H9 (cell line): ENCODE data around the gene CADPS2. TPM values are rescaled to one million over a fixed set of nuclear protein-coding genes. Genes with fewer than 3 reads are reported as not detected.
A peak's percentile ranks its signal among the peaks of the same experiment; 100 is the strongest.

Source experiments
- DNase-seq: peaks from one replicate; pipeline ENCODE4 v3.0.0-alpha.2; 2017
- H2AFZ ChIP-seq: one replicate; pipeline ENCODE4 v1.6.1; 2013; ENCODE audit warnings: mild to moderate bottlenecking, low read length, control low read depth, moderate library complexity
- H2AK5ac ChIP-seq: 2 replicates; pipeline ENCODE4 v1.6.1; 2013; ENCODE audit warnings: low read length, control low read depth, mixed read lengths; ENCODE audit not compliant: insufficient read length
- H2BK120ac ChIP-seq: one replicate; pipeline ENCODE4 v1.6.1; 2013; ENCODE audit warnings: low read depth, mild to moderate bottlenecking, low read length, control low read depth, inconsistent platforms; ENCODE audit not compliant: poor library complexity, severe bottlenecking
- H2BK12ac ChIP-seq: 2 replicates; pipeline ENCODE4 v1.6.1; 2013; ENCODE audit warnings: low read length, control low read depth, mixed read lengths, low read depth; ENCODE audit not compliant: insufficient read length
- H2BK15ac ChIP-seq: 2 replicates; pipeline ENCODE4 v1.6.1; 2013; ENCODE audit warnings: low read depth, low read length, control low read depth
- H2BK20ac ChIP-seq: one replicate; pipeline ENCODE4 v1.6.1; 2013; ENCODE audit warnings: low read depth, mild to moderate bottlenecking, low read length, control low read depth, inconsistent platforms; ENCODE audit not compliant: poor library complexity, severe bottlenecking
- H2BK5ac ChIP-seq: 2 replicates; pipeline ENCODE4 v1.6.1; 2013; ENCODE audit warnings: low read length, control low read depth, mixed read lengths; ENCODE audit not compliant: insufficient read length
- H3K14ac ChIP-seq: 2 replicates; pipeline ENCODE4 v1.6.1; 2013; ENCODE audit warnings: low read length, control low read depth; ENCODE audit not compliant: insufficient read depth
- H3K18ac ChIP-seq: 2 replicates; pipeline ENCODE4 v1.6.1; 2013; ENCODE audit warnings: low read depth, mild to moderate bottlenecking, mixed read lengths, low read length, control low read depth; ENCODE audit not compliant: insufficient read length
- H3K23ac ChIP-seq: 2 replicates; pipeline ENCODE4 v1.6.1; 2013; ENCODE audit warnings: low read length, control low read depth, mixed read lengths, low read depth; ENCODE audit not compliant: insufficient read length
- H3K23me2 ChIP-seq: 2 replicates; pipeline ENCODE4 v1.6.1; 2013; ENCODE audit warnings: low read depth, mild to moderate bottlenecking, mixed read lengths, low read length, control low read depth; ENCODE audit not compliant: insufficient read length, poor library complexity, severe bottlenecking
- H3K27ac ChIP-seq: 2 replicates; pipeline ENCODE4 v1.5.1; 2013; ENCODE audit warnings: low read length, control low read depth, mixed read lengths, low read depth; ENCODE audit not compliant: insufficient read length
- H3K27me3 ChIP-seq: 2 replicates; pipeline ENCODE4 v1.6.1; 2013; ENCODE audit warnings: low read length, control low read depth, inconsistent platforms; ENCODE audit not compliant: insufficient read depth
- H3K4ac ChIP-seq: 2 replicates; pipeline ENCODE4 v1.6.1; 2013; ENCODE audit warnings: low read depth, mild to moderate bottlenecking, control low read depth, inconsistent platforms, low read length, moderate library complexity
- H3K4me1 ChIP-seq: 2 replicates; pipeline ENCODE4 v1.6.1; 2013; ENCODE audit warnings: low read length, control low read depth, inconsistent platforms; ENCODE audit not compliant: insufficient read depth
- H3K4me2 ChIP-seq: 2 replicates; pipeline ENCODE4 v1.6.1; 2013; ENCODE audit warnings: low read length, control low read depth, mixed read lengths; ENCODE audit not compliant: insufficient read length, insufficient read depth
- H3K56ac ChIP-seq: 2 replicates; pipeline ENCODE4 v1.6.1; 2013; ENCODE audit warnings: low read depth, mild to moderate bottlenecking, mixed read lengths, low read length, control low read depth; ENCODE audit not compliant: insufficient read length
- H3K79me1 ChIP-seq: 2 replicates; pipeline ENCODE4 v1.6.1; 2013; ENCODE audit warnings: low read depth, mild to moderate bottlenecking, moderate library complexity, low read length, control low read depth, inconsistent platforms; ENCODE audit not compliant: insufficient read depth, poor library complexity, severe bottlenecking
- H3K79me2 ChIP-seq: 2 replicates; pipeline ENCODE4 v1.6.1; 2013; ENCODE audit warnings: low read length, control low read depth, inconsistent platforms; ENCODE audit not compliant: insufficient read depth
- H3K9ac ChIP-seq: 2 replicates; pipeline ENCODE4 v1.6.1; 2013; ENCODE audit warnings: low read length, control low read depth, mixed read lengths; ENCODE audit not compliant: insufficient read length; ENCODE audit errors: extremely low read depth
- H3K9me3 ChIP-seq: one replicate; pipeline ENCODE4 v1.6.1; 2013; ENCODE audit warnings: low read depth, low read length, inconsistent platforms; ENCODE audit not compliant: control insufficient read depth
- H3T11ph ChIP-seq: one replicate; pipeline ENCODE4 v1.6.1; 2013; ENCODE audit warnings: mild to moderate bottlenecking, low read length, control low read depth, inconsistent platforms
- H4K20me1 ChIP-seq: one replicate; pipeline ENCODE4 v1.6.1; 2013; ENCODE audit not compliant: control insufficient read depth, insufficient read length, insufficient read depth
- H4K5ac ChIP-seq: 2 replicates; pipeline ENCODE4 v1.6.1; 2013; ENCODE audit warnings: low read depth, mild to moderate bottlenecking, mixed read lengths, low read length, control low read depth; ENCODE audit not compliant: insufficient read length
- H4K8ac ChIP-seq: replicated peaks from 2 replicates; pipeline ENCODE4 v1.6.1; 2013; ENCODE audit warnings: low read length, control low read depth, mixed read lengths, low read depth; ENCODE audit not compliant: insufficient read length
- H4K91ac ChIP-seq: 2 replicates; pipeline ENCODE4 v1.6.1; 2013; ENCODE audit warnings: low read depth, mild to moderate bottlenecking, moderate library complexity, mixed read lengths, low read length, control low read depth; ENCODE audit not compliant: insufficient read length
- H3K27ac Mint-ChIP-seq, 3 experiments: 2 replicates in 2 of 3; 3 replicates in 1 of 3; pipeline ENCODE4 v1.8.0; 2020 to 2021; ENCODE audit warnings: mixed read lengths in 3 of 3, mild to moderate bottlenecking in 1 of 3, moderate library complexity in 1 of 3
- H3K27me3 Mint-ChIP-seq: 2 replicates; pipeline ENCODE4 v1.8.0; 2021; ENCODE audit warnings: low read depth, mild to moderate bottlenecking, moderate library complexity, mixed read lengths
- H3K36me3 Mint-ChIP-seq, 3 experiments: 2 replicates in 2 of 3; 3 replicates in 1 of 3; pipeline ENCODE4 v1.8.0; 2020 to 2021; ENCODE audit warnings: low read depth in 3 of 3, mixed read lengths in 3 of 3; ENCODE audit not compliant: insufficient read depth in 1 of 3
- H3K4me1 Mint-ChIP-seq, 2 experiments: 2 replicates each; pipeline ENCODE4 v1.8.0; 2020; ENCODE audit warnings: mixed read lengths in 2 of 2
- H3K4me3 Mint-ChIP-seq, 2 experiments: 2 replicates in 1 of 2; 3 replicates in 1 of 2; pipeline ENCODE4 v1.8.0; 2020 to 2021; ENCODE audit warnings: mild to moderate bottlenecking in 2 of 2, mixed read lengths in 2 of 2, moderate library complexity in 1 of 2
- H3K9me3 Mint-ChIP-seq, 2 experiments: 2 replicates in 1 of 2; 3 replicates in 1 of 2; pipeline ENCODE4 v1.8.0; 2020; ENCODE audit warnings: mild to moderate bottlenecking in 2 of 2, mixed read lengths in 2 of 2, moderate library complexity in 1 of 2
- CTCF ChIP-seq: fragments of 200-600 bp; sonication (generic); conservative IDR thresholded peaks from 3 replicates; pipeline ENCODE4 v1.8.0; 2021; ENCODE audit warnings: antibody characterized with exemption, mild to moderate bottlenecking
- WGBS: extraction: QIAGEN DNeasy Blood & Tissue Kit; methylation state at CpG from one replicate; pipeline ENCODE4 v1.1.7; 2013; ENCODE audit warnings: missing lambda C conversion rate, low lambda C conversion rate, mixed read lengths; ENCODE audit not compliant: insufficient read length; ENCODE audit errors: extremely low coverage; 5-methylcytosine and 5-hydroxymethylcytosine counted together
- total RNA-seq: library from RNA; stranded (reverse); gene quantifications from 2 replicates; pipeline ENCODE4 v1.2.1, GENCODE V29; 2021

CADPS2 gene
- total RNA-seq, 1 experiment from 2014 or later: 7.1 TPM

- Histone ChIP-seq H4K5ac (no peak overlapping the region), H3K9me3 (no peaks in the 10 kb centered on the region), H3K56ac (no peak overlapping the region), H3T11ph (no peak overlapping the region), H4K8ac (no peak overlapping the region), H3K4ac (no peak overlapping the region), H2BK15ac (no peak overlapping the region), H4K20me1 (no peaks in the 10 kb centered on the region), H3K27me3 (no peaks in the 10 kb centered on the region), H2AFZ (no peak overlapping the region), H2BK12ac (no peak overlapping the region), H3K23me2 (no peaks in the 10 kb centered on the region), H4K91ac (no peak overlapping the region), H3K4me2 (no peak overlapping the region), H3K14ac (no peak overlapping the region), H3K79me1 (no peaks in the 10 kb centered on the region), H3K27ac (no peak overlapping the region), H2AK5ac (no peak overlapping the region), H3K18ac (no peak overlapping the region), H3K4me1 (no peaks in the 10 kb centered on the region), H2BK5ac (no peak overlapping the region), H2BK20ac (no peak overlapping the region), H3K23ac (no peak overlapping the region), H3K79me2 (no peaks in the 10 kb centered on the region), H2BK120ac (no peak overlapping the region), H3K9ac (no peak overlapping the region)
- WGBS: no CpG with 5 or more reads among the region's 2 CpGs
- H3K36me3 Mint-ChIP-seq: no peaks in the 10 kb centered on the region
- H3K4me1 Mint-ChIP-seq: peaks cover 5 to 20% of the 10 kb centered on the region in 2 experiments; a peak in 3 of 4 replicates
- no peak overlapping the region for H3K4me3 Mint-ChIP-seq
- no peaks in the 10 kb centered on the region for H3K27me3 Mint-ChIP-seq
- no peak for DNase-seq
- TF ChIP-seq CTCF: no peak
- H3K9me3 Mint-ChIP-seq: no peaks in the 10 kb centered on the region
- H3K27ac Mint-ChIP-seq: 0 out of 7 replicates have a peak overlapping the region, but pooled peaks of 1 of the 3 experiments have one; percentile 15
These were observed 378.7 kb downstream of the CADPS2 start for GRCh38 chr7:122507591-122507990.
